PC-3 (cell line): ENCODE measurements around the gene ABLIM1. TPM values are rescaled to one million over a fixed set of nuclear protein-coding genes. Genes with fewer than 3 reads are reported as not detected.
A peak's percentile ranks its signal among the peaks of the same experiment; 100 is the strongest.

ENCODE experiments used
- ATAC-seq: fragments of 200-7000 bp; cut with Tn5 transposase; 2 replicates; pipeline ENCODE4 v1.9.1; 2020; ENCODE audit warnings: mild to moderate bottlenecking, moderate library complexity
- BruUV-seq: library from RNA; stranded (reverse); fragments of 400-500 nt; replicated peaks from 2 replicates; lab custom pipeline; 2021; lab: Mats Ljungman, UMichigan
- CTCF ChIA-PET: fragments of 300-600 bp; sonication (Branson Sonifier 250); formaldehyde crosslinking; loops from one replicate; lab custom pipeline; 2022; ENCODE audit warnings: antibody characterized with exemption; lab: Charles Lee
- POLR2A ChIA-PET: fragments of 300-600 bp; sonication (Branson Sonifier 250); formaldehyde crosslinking; loops from one replicate; lab custom pipeline; 2022; ENCODE audit warnings: antibody characterized with exemption; ENCODE audit not compliant: unreplicated experiment; lab: Charles Lee
- DNase-seq: peaks from one replicate; pipeline ENCODE4 v3.0.0-alpha.2; 2015
- H2AFZ ChIP-seq: fragments of 300-600 bp; sonication (generic); 2 replicates; pipeline ENCODE4 v1.6.0; 2016; ENCODE audit warnings: antibody characterized with exemption, low read length
- H3F3A ChIP-seq: fragments of 300-600 bp; sonication (generic); one replicate; pipeline ENCODE4 v1.6.0; 2017; ENCODE audit warnings: antibody characterized with exemption, low read length, control low read depth, mild to moderate bottlenecking; ENCODE audit not compliant: unreplicated experiment
- H3K27ac ChIP-seq: fragments of 300-600 bp; sonication (generic); 2 replicates; pipeline ENCODE4 v1.5.1; 2016; ENCODE audit warnings: mild to moderate bottlenecking, low read length
- H3K27me3 ChIP-seq: fragments of 300-600 bp; sonication (generic); 2 replicates; pipeline ENCODE4 v1.6.1; 2016; ENCODE audit warnings: low read length, mixed read lengths
- H3K36me3 ChIP-seq: fragments of 300-600 bp; sonication (generic); 2 replicates; pipeline ENCODE4 v1.6.1; 2016; ENCODE audit warnings: low read depth, mixed run types, low read length, mixed read lengths
- H3K4me1 ChIP-seq: fragments of 300-600 bp; sonication (generic); 2 replicates; pipeline ENCODE4 v1.5.1; 2016; ENCODE audit warnings: low read length; ENCODE audit not compliant: insufficient read depth
- H3K4me2 ChIP-seq: fragments of 300-600 bp; sonication (generic); 2 replicates; pipeline ENCODE4 v1.6.0; 2016; ENCODE audit warnings: low read length
- H3K4me3 ChIP-seq: fragments of 300-600 bp; sonication (generic); 2 replicates; pipeline ENCODE4 v1.5.1; 2016; ENCODE audit warnings: mild to moderate bottlenecking, low read length, mixed read lengths
- H3K79me2 ChIP-seq: fragments of 300-600 bp; sonication (generic); 2 replicates; pipeline ENCODE4 v1.6.1; 2017; ENCODE audit warnings: low read length, mixed read lengths
- H3K9ac ChIP-seq: fragments of 300-600 bp; sonication (generic); 2 replicates; pipeline ENCODE4 v1.6.0; 2016; ENCODE audit warnings: mild to moderate bottlenecking, low read length
- H3K9me2 ChIP-seq: fragments of 300-600 bp; sonication (generic); replicated peaks from 2 replicates; pipeline ENCODE4 v1.6.1; 2016; ENCODE audit warnings: mixed run types, low read length, mixed read lengths
- H3K9me3 ChIP-seq: fragments of 300-600 bp; sonication (generic); 2 replicates; pipeline ENCODE4 v1.6.1; 2016; ENCODE audit warnings: low read length, mixed read lengths
- H4K20me1 ChIP-seq: fragments of 300-600 bp; sonication (generic); 2 replicates; pipeline ENCODE4 v1.6.1; 2016; ENCODE audit warnings: low read length, mixed read lengths
- EZH2 ChIP-seq: fragments of 300-600 bp; sonication (generic); IDR thresholded peaks from one replicate; pipeline ENCODE4 v1.6.1; 2017; ENCODE audit warnings: antibody characterized with exemption, mild to moderate bottlenecking, low read length; ENCODE audit not compliant: unreplicated experiment
- EZH2phosphoT487 ChIP-seq: fragments of 300-600 bp; sonication (generic); IDR thresholded peaks from 2 replicates; pipeline ENCODE4 v1.6.1; 2018; ENCODE audit warnings: mild to moderate bottlenecking, antibody characterized with exemption, low read length, borderline replicate concordance
- intact Hi-C: fragments of 100-400 bp; cut with micrococcal nuclease; formaldehyde crosslinking; loops from 2 replicates; pipeline ENCODE4 v1.9.0; 2023
- total RNA-seq: library from RNA; depleted of rRNA; stranded (reverse); fragments of >200 nt; gene quantifications from 2 replicates; pipeline ENCODE4 v1.2.3, GENCODE V29; 2014
- TF ChIP-seq, protein P1 (sequence below): fragments of 300-600 bp; sonication (generic); conservative IDR thresholded peaks from 2 replicates; pipeline ENCODE4 v1.5.1; 2017; ENCODE audit warnings: antibody characterized with exemption, low read depth, mild to moderate bottlenecking, low read length

Gene ABLIM1
- total RNA-seq, 1 experiment from 2014 or later = 12.3 TPM

GRCh38 chr10:114471906-114472876 is 185.9 kb downstream of the ABLIM1 start:
- Histone ChIP-seq H2AFZ (no peak overlapping the region), H3F3A (no peaks in the 10 kb centered on the region), H3K79me2 (no peaks in the 10 kb centered on the region), H3K27me3 (no peaks in the 10 kb centered on the region), H3K36me3 (no peaks in the 10 kb centered on the region), H3K4me2 (peak overlapping the region; percentile 26; the same call in 1 of the 2 replicates), H3K4me3 (no peak overlapping the region), H3K9me2 (no peaks in the 10 kb centered on the region), H3K27ac (no peak overlapping the region), H4K20me1 (no peaks in the 10 kb centered on the region), H3K9me3 (no peaks in the 10 kb centered on the region), H3K4me1 (peaks cover 14% of the 10 kb centered on the region), H3K9ac (no peak overlapping the region)
- TF ChIP-seq EZH2phosphoT487 (no peak), EZH2 (no peak)
- TF ChIP-seq, protein P1, sequence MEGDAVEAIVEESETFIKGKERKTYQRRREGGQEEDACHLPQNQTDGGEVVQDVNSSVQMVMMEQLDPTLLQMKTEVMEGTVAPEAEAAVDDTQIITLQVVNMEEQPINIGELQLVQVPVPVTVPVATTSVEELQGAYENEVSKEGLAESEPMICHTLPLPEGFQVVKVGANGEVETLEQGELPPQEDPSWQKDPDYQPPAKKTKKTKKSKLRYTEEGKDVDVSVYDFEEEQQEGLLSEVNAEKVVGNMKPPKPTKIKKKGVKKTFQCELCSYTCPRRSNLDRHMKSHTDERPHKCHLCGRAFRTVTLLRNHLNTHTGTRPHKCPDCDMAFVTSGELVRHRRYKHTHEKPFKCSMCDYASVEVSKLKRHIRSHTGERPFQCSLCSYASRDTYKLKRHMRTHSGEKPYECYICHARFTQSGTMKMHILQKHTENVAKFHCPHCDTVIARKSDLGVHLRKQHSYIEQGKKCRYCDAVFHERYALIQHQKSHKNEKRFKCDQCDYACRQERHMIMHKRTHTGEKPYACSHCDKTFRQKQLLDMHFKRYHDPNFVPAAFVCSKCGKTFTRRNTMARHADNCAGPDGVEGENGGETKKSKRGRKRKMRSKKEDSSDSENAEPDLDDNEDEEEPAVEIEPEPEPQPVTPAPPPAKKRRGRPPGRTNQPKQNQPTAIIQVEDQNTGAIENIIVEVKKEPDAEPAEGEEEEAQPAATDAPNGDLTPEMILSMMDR = no peak
- peak; percentile 59 for DNase-seq
- intact Hi-C loops = loop anchor here (1.0 to 2.0 kb wide), 3 partner anchors 76 to 315 kb away; no protein-coding TSS in a partner anchor
- no TSS peak for BruUV-seq
- ChIA-PET POLR2A (no interaction called here), CTCF (interaction anchor here (0.5 to 1.6 kb wide), 11 partner anchors 70 to 314 kb away, joined by 3 to 12 read pairs (median 6); no protein-coding TSS in a partner anchor)
- peak; percentile 77 for ATAC-seq

DNA sequence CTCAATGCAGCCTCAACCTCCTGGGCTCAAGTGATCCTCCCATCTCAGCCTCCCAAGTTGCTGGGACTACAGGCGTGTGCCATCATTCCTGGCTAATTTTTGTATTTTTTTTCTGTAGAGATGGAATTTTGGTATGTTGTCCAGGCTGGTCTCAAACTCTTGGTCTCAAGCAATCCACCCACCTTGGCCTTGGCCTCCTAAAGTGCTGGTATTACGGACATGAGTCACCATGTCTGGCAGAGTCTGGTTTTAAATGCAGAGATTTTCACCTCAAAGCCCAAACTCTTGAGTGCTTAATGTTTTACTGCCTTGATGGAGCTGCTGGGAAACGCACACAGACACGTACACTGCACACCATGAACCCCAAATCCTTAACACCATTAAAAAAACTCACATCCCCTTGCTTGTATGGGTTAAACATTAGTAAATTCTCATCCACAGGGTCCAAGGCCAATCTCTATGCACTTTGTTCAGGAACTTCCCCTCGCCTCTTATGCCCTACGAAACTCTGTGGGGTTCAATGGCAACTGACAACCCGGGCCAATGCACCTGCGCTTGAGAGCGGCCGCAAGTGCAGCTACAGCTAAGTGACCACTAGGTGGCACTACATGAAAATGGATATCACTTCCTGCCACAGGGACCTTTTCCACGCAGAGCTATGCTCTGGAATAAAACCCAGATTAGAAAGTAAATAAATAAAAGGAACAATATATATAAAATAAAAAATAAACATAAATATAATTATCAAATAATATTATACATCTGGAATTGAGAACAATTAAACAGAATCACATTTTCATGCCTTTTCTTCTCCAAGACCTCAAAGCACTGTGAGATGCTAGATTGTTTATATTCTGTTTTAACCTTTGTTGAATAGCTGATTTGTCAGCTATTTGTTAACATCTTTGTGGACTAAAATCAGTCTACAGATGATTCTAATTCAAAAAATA is 186.8 kb downstream of the ABLIM1 start:
- no peaks in the 10 kb centered on the region for H3F3A ChIP-seq
- no TSS peak for BruUV-seq
- H3K4me2 ChIP-seq = no peak overlapping the region
- H3K9me2 ChIP-seq = no peaks in the 10 kb centered on the region
- H3K79me2 ChIP-seq = no peaks in the 10 kb centered on the region
- ChIA-PET CTCF (interaction anchor here (0.5 to 1.6 kb wide), 13 partner anchors 11 to 350 kb away, joined by 3 to 12 read pairs (median 5); partner anchors contain the start of gene FHIP2A), POLR2A (no interaction called here)
- intact Hi-C loops = loop anchor here (1.0 to 2.0 kb wide), 3 partner anchors 77 to 316 kb away; no protein-coding TSS in a partner anchor
- no peaks in the 10 kb centered on the region for H4K20me1 ChIP-seq
- ATAC-seq (peak; percentile 84), DNase-seq (peak; percentile 70)
- H3K27me3 ChIP-seq = no peaks in the 10 kb centered on the region
- TF ChIP-seq, protein P1 = peak; percentile 72
- TF ChIP-seq EZH2 = no peak
- H3K9me3 ChIP-seq = no peaks in the 10 kb centered on the region
- H2AFZ ChIP-seq = no peak overlapping the region
- no peak overlapping the region for H3K4me3 ChIP-seq
- H3K9ac ChIP-seq = no peak overlapping the region
- no peaks in the 10 kb centered on the region for H3K36me3 ChIP-seq
- peaks cover 14% of the 10 kb centered on the region for H3K4me1 ChIP-seq
- H3K27ac ChIP-seq = no peak overlapping the region
